Trophoblast cell (in vitro differentiated cells and primary cell): ENCODE measurements around the gene GAB4.
A peak's percentile ranks its signal among the peaks of the same experiment; 100 is the strongest.

ENCODE experiments used
- DNase-seq, 2 donors: peaks; one replicate each; pipeline ENCODE4 v3.0.0-alpha.2; 2016
- H2AFZ ChIP-seq: 2 replicates; pipeline ENCODE4 v1.6.1; 2013; ENCODE audit warnings: low read length, moderate library complexity, mild to moderate bottlenecking; ENCODE audit not compliant: insufficient read depth, poor library complexity
- H2AK5ac ChIP-seq: 2 replicates; pipeline ENCODE4 v1.6.1; 2013; ENCODE audit warnings: mild to moderate bottlenecking, low read length
- H2BK120ac ChIP-seq: 2 replicates; pipeline ENCODE4 v1.6.1; 2013; ENCODE audit warnings: low read length, mild to moderate bottlenecking, moderate library complexity; ENCODE audit not compliant: insufficient read depth, poor library complexity
- H2BK12ac ChIP-seq: 2 replicates; pipeline ENCODE4 v1.6.1; 2013; ENCODE audit warnings: mild to moderate bottlenecking, low read length, moderate library complexity
- H2BK5ac ChIP-seq: 2 replicates; pipeline ENCODE4 v1.6.1; 2013; ENCODE audit warnings: low read length, low read depth, moderate library complexity, mild to moderate bottlenecking; ENCODE audit not compliant: poor library complexity
- H3K14ac ChIP-seq: 2 replicates; pipeline ENCODE4 v1.6.1; 2013; ENCODE audit warnings: mild to moderate bottlenecking, low read length
- H3K18ac ChIP-seq: 2 replicates; pipeline ENCODE4 v1.6.1; 2013; ENCODE audit warnings: mild to moderate bottlenecking, low read length
- H3K23ac ChIP-seq: 2 replicates; pipeline ENCODE4 v1.6.1; 2013; ENCODE audit warnings: low read length
- H3K27ac ChIP-seq: 2 replicates; pipeline ENCODE4 v1.5.1; 2013; ENCODE audit warnings: low read depth, mild to moderate bottlenecking, inconsistent platforms, low read length, moderate library complexity
- H3K27me3 ChIP-seq: 2 replicates; pipeline ENCODE4 v1.6.1; 2013; ENCODE audit warnings: inconsistent platforms, mild to moderate bottlenecking, low read length, moderate library complexity; ENCODE audit not compliant: insufficient read depth
- H3K36me3 ChIP-seq, 2 experiments: 1 replicate in 1 of 2; 2 replicates in 1 of 2; pipeline ENCODE4 v1.6.1; 2013; ENCODE audit warnings: low read length in 2 of 2, mild to moderate bottlenecking in 2 of 2, moderate library complexity in 1 of 2; ENCODE audit not compliant: insufficient read depth in 2 of 2, control insufficient read depth in 1 of 2
- H3K4ac ChIP-seq: 2 replicates; pipeline ENCODE4 v1.6.1; 2013; ENCODE audit warnings: low read depth, mild to moderate bottlenecking, low read length, moderate library complexity
- H3K4me1 ChIP-seq, 2 experiments: 1 replicate in 1 of 2; 2 replicates in 1 of 2; pipeline ENCODE4 v1.6.1; 2013; ENCODE audit warnings: low read length in 2 of 2, mild to moderate bottlenecking in 2 of 2, moderate library complexity in 1 of 2; ENCODE audit not compliant: insufficient read depth in 2 of 2, control insufficient read depth in 1 of 2
- H3K4me2 ChIP-seq: 2 replicates; pipeline ENCODE4 v1.6.1; 2013; ENCODE audit warnings: inconsistent platforms, mild to moderate bottlenecking, low read length, moderate library complexity
- H3K4me3 ChIP-seq: 2 replicates; pipeline ENCODE4 v1.5.1; 2013; ENCODE audit warnings: mild to moderate bottlenecking, low read depth, low read length, inconsistent platforms
- H3K79me1 ChIP-seq: one replicate; pipeline ENCODE4 v1.6.1; 2013; ENCODE audit warnings: low read length
- H3K79me2 ChIP-seq: 2 replicates; pipeline ENCODE4 v1.6.1; 2013; ENCODE audit warnings: low read length, mild to moderate bottlenecking; ENCODE audit not compliant: control insufficient read depth, insufficient read depth, poor library complexity
- H3K9ac ChIP-seq: 2 replicates; pipeline ENCODE4 v1.6.1; 2013; ENCODE audit warnings: mild to moderate bottlenecking, low read length
- H3K9me3 ChIP-seq: 2 replicates; pipeline ENCODE4 v1.6.1; 2013; ENCODE audit warnings: low read depth, mild to moderate bottlenecking, control low read depth, inconsistent platforms, low read length; ENCODE audit not compliant: insufficient read depth
- H4K12ac ChIP-seq: 2 replicates; pipeline ENCODE4 v1.6.1; 2013; ENCODE audit warnings: low read depth, mild to moderate bottlenecking, low read length, moderate library complexity
- H4K8ac ChIP-seq: 2 replicates; pipeline ENCODE4 v1.6.1; 2013; ENCODE audit warnings: low read depth, mild to moderate bottlenecking, low read length, moderate library complexity
- H4K91ac ChIP-seq: one replicate; pipeline ENCODE4 v1.6.1; 2013; ENCODE audit warnings: low read depth, mild to moderate bottlenecking, low read length, moderate library complexity
- WGBS: extraction: QIAGEN DNeasy Blood & Tissue Kit; methylation state at CpG from one replicate; pipeline ENCODE4 v1.1.7; 2013; ENCODE audit warnings: missing lambda C conversion rate; ENCODE audit not compliant: insufficient read length, insufficient coverage; ENCODE audit errors: extremely low coverage; 5-methylcytosine and 5-hydroxymethylcytosine counted together

The GAB4 gene

GRCh38 chr22:16967453-16968217, 40.4 kb downstream of the GAB4 start:
- no peak overlapping the region for H3K18ac ChIP-seq
- H2BK5ac ChIP-seq = no peak overlapping the region
- no peak overlapping the region for H2BK12ac ChIP-seq
- no peak overlapping the region for H4K8ac ChIP-seq
- no peak overlapping the region for H3K9ac ChIP-seq
- H3K27ac ChIP-seq = no peak overlapping the region
- H3K4ac ChIP-seq = no peak overlapping the region
- no peak overlapping the region for H4K91ac ChIP-seq
- H2BK120ac ChIP-seq = no peak overlapping the region
- H3K4me1 ChIP-seq = no peaks in the 10 kb centered on the region
- H3K79me1 ChIP-seq = no peaks in the 10 kb centered on the region
- no peaks in the 10 kb centered on the region for H3K27me3 ChIP-seq
- peaks cover 79% of the 10 kb centered on the region for H3K9me3 ChIP-seq
- peak overlapping the region; percentile 31 for H3K4me3 ChIP-seq
- H3K4me2 ChIP-seq = no peak overlapping the region
- H4K12ac ChIP-seq = no peak overlapping the region
- H2AFZ ChIP-seq = no peak overlapping the region
- no peak overlapping the region for H3K23ac ChIP-seq
- H3K14ac ChIP-seq = no peak overlapping the region
- no peaks in the 10 kb centered on the region for H3K79me2 ChIP-seq
- no peak overlapping the region for H2AK5ac ChIP-seq
- DNase-seq = no peak
- WGBS = no CpG with 5 or more reads among the region's 4 CpGs
- H3K36me3 ChIP-seq = no peaks in the 10 kb centered on the region

GRCh38 chr22:16966251-16966650, 41.8 kb downstream of the GAB4 start:
- Histone ChIP-seq H3K36me3 (no peaks in the 10 kb centered on the region), H3K23ac (no peak overlapping the region), H2AFZ (no peak overlapping the region), H3K4me1 (no peaks in the 10 kb centered on the region), H3K4ac (no peak overlapping the region), H3K9me3 (peaks cover 79% of the 10 kb centered on the region), H3K9ac (no peak overlapping the region), H3K27me3 (no peaks in the 10 kb centered on the region), H2BK12ac (no peak overlapping the region), H2BK120ac (no peak overlapping the region), H4K91ac (no peak overlapping the region), H3K79me1 (no peaks in the 10 kb centered on the region), H3K14ac (no peak overlapping the region), H3K79me2 (no peaks in the 10 kb centered on the region), H4K12ac (no peak overlapping the region), H3K18ac (no peak overlapping the region), H4K8ac (no peak overlapping the region), H3K27ac (no peak overlapping the region), H3K4me3 (no peak overlapping the region), H2AK5ac (no peak overlapping the region), H2BK5ac (no peak overlapping the region), H3K4me2 (no peak overlapping the region)
- DNase-seq = no peak
- WGBS = no CpG with 5 or more reads among the region's 6 CpGs

GRCh38 chr22:16965560-16965959, 42.5 kb downstream of the GAB4 start:
- Histone ChIP-seq H4K91ac (no peak overlapping the region), H4K8ac (no peak overlapping the region), H3K79me1 (no peaks in the 10 kb centered on the region), H4K12ac (no peak overlapping the region), H2AK5ac (no peak overlapping the region), H3K27ac (no peak overlapping the region), H3K4me1 (no peaks in the 10 kb centered on the region), H3K27me3 (no peaks in the 10 kb centered on the region), H3K36me3 (no peaks in the 10 kb centered on the region), H3K4me2 (no peak overlapping the region), H3K9ac (no peak overlapping the region), H2BK5ac (no peak overlapping the region), H3K18ac (no peak overlapping the region), H3K4me3 (peak overlapping the region; percentile 4), H3K4ac (no peak overlapping the region), H3K79me2 (no peaks in the 10 kb centered on the region), H2BK12ac (no peak overlapping the region), H2BK120ac (no peak overlapping the region), H2AFZ (no peak overlapping the region), H3K9me3 (peaks cover 82% of the 10 kb centered on the region), H3K14ac (no peak overlapping the region), H3K23ac (no peak overlapping the region)
- DNase-seq = no peak
- no CpG with 5 or more reads among the region's 5 CpGs for WGBS

GRCh38 chr22:16965083-16965482, 42.9 kb downstream of the GAB4 start:
- Histone ChIP-seq H2AK5ac (no peak overlapping the region), H3K79me1 (no peaks in the 10 kb centered on the region), H3K79me2 (no peaks in the 10 kb centered on the region), H3K4me3 (no peak overlapping the region), H3K9ac (no peak overlapping the region), H3K4me2 (no peak overlapping the region), H4K8ac (no peak overlapping the region), H2BK120ac (no peak overlapping the region), H3K9me3 (peaks cover 85% of the 10 kb centered on the region), H3K14ac (no peak overlapping the region), H3K27ac (no peak overlapping the region), H4K91ac (no peak overlapping the region), H3K23ac (no peak overlapping the region), H3K36me3 (no peaks in the 10 kb centered on the region), H3K4me1 (no peaks in the 10 kb centered on the region), H2BK12ac (no peak overlapping the region), H3K4ac (no peak overlapping the region), H3K18ac (no peak overlapping the region), H2AFZ (no peak overlapping the region), H3K27me3 (no peaks in the 10 kb centered on the region), H2BK5ac (no peak overlapping the region), H4K12ac (no peak overlapping the region)
- WGBS = no CpG with 5 or more reads among the region's 7 CpGs
- no peak for DNase-seq
